HG02763 (cell line): Measurements from ENCODE around the gene TMEM132D.
"Not testable (repeated sequence)": the region's sequence is repeated elsewhere in the genome, so short reads cannot be mapped to it uniquely, and the experiment has no call there.

ENCODE experiments used
- ATAC-seq: cut with Tn5 transposase; IDR thresholded peaks from one replicate; pipeline ENCODE4 v1.9.1; 2021; ENCODE audit warnings: mild to moderate bottlenecking, moderate library complexity; ENCODE audit not compliant: unreplicated experiment

The TMEM132D gene

DNA sequence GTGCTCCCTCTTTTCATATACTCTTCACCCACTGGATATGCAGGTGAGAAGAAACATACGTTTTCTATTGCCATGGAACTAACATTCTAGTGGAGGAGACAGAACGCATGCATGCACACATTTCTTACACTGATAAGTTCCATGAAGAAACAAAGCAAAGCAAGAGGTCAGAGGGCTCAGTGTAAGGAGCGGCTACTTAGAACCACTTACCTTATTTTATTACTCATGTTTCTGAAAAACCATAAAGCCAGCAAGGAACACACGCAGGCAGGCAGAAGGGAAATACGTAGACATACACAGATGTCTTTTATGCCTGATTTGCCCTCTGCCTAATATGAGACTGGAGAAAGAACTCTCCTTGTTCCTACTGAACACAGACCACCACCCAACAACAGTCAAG is 362.9 kb downstream of the TMEM132D start:
- ATAC-seq, result no peak

DNA sequence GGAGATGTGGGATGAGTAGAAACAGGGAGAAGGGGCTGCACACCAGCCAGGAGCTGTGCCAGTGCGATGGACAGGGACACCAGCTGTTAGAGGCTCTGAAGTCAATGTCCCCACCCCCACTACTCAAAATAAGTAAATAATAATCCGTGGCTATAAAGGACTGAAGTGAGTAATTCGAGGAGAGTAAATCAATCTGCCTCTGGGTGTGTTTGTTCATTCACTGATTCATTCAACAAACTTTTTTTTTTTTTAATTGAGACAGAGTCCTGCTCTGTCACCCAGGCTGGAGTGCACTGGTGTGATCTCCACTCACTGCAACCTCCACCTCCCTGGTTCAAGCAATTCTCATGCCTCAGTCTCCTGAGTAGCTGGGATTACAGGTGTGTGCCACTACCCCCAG is 363.6 kb downstream of the TMEM132D start:
- no peak for ATAC-seq

DNA sequence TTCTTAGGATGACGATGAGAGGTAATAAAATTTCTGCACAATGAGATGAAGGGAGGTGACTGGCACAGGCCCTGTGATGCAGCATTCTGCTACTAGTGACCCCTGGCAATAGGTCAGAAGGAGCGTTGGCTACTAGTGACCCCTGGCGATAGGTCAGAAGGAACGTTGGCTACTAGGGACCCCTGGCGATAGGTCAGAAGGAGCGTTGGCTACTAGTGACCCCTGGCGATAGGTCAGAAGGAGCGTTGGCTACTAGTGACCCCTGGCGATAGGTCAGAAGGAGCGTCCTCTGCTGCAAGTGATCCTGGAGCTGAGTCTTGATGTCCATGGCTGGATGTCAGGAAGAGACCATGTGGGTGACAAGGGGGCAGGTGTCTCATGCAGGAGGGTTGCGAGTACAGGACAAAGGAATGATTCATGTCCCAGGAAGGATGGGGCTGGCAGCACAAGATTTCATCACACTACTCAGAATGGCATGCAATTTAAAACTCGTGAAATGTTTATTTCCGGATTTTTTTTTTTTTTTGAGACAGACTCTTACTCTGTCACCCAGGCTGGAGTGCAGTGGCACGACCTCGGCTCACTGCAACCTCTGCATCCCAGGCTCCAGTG is 365.0 kb downstream of the TMEM132D start:
- ATAC-seq, result not testable (repeated sequence)

DNA sequence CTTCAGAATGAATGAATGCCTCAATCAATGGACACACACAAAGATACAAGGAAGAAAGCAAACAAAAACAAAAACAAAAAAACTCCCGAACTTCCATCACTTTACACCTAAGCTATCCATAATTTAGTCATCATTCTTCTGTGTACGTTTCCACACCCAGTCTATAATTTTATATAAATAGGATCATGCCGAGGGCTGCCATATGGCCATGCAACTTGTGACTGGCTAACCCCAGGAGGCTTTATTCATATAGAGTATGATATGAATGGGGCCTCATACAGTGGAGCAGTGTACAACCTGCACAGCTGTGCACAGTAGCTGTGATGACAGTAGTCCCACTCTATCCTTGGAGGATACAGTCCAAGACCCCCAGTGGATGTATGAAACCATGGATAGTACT is 365.7 kb downstream of the TMEM132D start:
- no peak for ATAC-seq

GRCh38 chr12:129534966-129535750 is 368.7 kb downstream of the TMEM132D start:
- no peak for ATAC-seq

DNA sequence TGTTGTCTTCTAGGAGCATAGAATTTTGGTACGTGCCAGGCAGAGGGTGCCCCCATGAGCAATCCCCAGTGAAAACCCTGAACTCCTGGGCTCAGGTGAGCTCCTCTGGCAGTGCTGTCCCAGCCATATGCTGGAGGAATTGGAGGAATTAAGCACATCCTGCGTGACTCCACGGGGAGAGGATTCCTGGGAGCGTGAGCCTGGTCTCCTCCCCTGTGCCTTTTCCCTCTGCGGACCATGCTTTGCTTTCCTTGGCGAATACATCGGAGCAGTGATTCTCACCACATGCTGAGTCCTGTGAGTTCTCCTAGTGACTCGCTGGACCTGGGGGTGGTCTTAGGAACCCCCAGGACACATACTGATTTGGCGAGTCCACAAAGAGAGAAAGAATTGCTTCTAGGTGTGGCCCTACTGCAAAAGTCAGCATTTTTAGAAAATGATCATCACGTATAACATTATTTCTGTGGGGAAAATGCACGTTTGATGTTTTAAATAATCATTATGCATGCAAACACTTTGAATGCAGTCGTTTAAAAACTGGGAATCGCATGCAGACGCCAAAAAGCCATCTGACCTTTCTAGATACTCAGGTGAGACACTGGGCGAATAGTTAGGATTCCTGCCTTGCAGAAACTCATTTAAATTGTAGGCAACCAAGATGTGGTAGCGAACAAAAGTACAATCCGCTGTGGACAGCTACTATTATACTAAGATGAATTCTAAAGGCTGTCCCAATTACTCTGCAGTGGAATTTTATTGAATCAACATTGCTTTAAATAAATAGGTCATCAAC is 370.9 kb downstream of the TMEM132D start:
- ATAC-seq, result no peak

- ATAC-seq, result no peak
Observed at GRCh38 chr12:129532082-129532481, 371.7 kb downstream of the TMEM132D start.

DNA sequence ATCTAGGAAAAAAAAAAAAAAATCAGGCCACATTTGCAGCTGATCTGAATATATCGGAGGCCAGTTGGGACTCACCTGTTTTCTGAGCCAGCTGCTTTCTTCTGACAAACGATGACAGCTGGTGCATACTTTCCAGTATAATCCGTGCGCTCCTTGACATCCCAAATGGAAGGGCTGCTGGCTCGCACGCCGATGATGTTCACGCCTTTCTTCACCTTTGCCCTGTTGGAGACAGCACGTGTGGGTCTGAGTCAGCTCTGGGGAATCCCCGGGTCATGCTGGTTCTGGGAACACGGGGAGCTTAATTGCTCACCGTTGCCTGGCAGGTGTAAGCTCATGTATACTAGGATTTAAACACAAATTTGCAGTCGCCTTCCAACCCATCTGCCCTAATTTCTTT is 372.8 kb downstream of the TMEM132D start:
- ATAC-seq, result no peak

DNA sequence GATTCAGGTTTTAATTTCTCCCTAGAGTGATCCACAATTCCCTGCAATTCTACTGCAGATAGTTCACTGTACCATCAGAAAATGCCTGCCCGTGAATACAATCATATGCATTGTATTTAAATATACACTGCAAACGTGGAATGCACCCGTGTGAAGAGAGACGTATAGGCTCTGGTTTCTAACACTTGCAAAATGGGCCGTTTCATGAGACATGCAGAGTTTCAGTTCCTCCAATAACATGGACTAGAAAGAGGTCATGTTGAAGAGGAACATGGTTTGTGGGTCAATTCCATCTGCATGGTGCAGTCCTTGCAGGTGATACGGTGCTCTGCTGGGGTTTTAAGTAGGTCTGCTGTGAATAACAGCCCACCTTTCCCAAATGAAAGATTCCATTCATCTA is 373.3 kb downstream of the TMEM132D start:
- no peak for ATAC-seq

GRCh38 chr12:129527506-129527905 is 376.3 kb downstream of the TMEM132D start:
- no peak for ATAC-seq

DNA sequence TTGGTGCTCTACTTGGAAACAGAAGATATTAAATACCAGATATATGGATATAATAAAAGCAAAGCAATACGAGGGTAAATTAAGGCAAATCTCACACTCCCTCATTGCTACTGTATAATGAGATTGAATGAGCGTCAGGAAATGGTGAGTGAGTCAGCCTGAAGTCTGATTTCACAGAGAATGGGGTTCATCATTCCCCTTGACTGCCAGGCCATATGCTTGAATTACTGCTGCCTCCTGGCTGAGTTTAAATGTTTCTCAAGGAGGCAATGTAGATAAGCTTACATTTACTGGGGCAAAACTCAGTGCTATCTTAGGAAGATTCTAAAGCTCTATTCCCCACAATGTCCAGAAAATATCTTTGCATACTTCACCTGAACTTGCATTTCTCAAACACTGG is 380.2 kb downstream of the TMEM132D start:
- ATAC-seq, result no peak

DNA sequence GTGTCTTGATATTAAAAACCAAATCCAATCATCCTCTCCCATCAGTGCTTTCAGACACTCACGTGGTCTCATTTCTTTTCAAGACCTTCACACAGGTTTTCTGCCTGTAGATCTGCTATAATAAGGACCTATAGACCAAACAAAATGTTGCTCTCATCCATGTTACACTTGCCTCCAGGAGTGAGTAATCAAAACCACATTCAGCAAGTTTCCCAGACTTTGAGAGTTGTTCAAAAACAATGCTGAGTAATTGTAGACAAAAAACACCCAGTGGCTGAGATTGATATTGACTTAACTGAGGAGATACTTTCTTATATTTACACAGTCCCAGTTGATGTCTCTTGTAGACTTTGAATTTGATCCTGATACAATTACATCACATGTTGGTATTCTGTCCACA is 383.1 kb downstream of the TMEM132D start:
- no peak for ATAC-seq

GRCh38 chr12:129503802-129504201 is 400.0 kb downstream of the TMEM132D start:
- no peak for ATAC-seq

DNA sequence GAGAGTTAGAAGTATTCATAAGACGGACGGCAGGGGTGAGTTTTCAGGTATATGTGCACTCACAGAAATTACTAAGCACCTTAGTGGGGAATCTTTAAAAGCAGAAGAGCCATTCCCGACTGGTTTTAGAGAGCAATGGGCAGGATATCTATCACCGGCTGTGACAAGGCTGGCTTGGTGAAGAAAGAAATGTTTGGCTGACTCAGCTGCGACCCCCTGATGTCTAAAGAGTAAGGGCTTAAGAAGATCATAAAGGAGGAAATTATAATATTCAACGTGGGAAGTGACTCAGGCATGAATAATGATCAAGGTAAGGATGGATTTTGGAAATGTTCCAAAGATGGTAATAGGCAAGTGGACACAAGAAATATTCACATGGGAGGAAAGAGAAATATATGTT is 407.6 kb downstream of the TMEM132D start:
- ATAC-seq, result no peak

DNA sequence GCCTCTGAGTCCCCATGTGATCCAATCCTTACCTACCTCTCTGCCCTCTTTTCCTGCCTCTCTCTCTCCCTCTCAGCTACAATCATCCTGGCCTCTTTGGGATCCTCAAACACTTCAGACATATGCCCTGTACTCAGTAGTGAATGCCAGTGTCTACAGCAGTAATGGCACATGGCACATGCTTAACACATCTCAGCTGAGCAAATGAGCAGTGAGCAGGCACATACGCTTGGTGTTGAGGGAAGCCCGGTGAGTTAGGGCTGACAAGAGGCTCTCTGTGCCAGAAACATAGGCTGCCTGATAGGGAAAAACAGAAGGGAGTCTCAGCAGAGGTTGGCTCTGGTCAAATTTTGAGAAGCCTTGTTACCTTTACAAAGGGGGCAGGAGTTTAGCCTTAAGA is 409.1 kb downstream of the TMEM132D start:
- no peak for ATAC-seq

- no peak for ATAC-seq
Observed at GRCh38 chr12:129494260-129494659, 409.6 kb downstream of the TMEM132D start.

DNA sequence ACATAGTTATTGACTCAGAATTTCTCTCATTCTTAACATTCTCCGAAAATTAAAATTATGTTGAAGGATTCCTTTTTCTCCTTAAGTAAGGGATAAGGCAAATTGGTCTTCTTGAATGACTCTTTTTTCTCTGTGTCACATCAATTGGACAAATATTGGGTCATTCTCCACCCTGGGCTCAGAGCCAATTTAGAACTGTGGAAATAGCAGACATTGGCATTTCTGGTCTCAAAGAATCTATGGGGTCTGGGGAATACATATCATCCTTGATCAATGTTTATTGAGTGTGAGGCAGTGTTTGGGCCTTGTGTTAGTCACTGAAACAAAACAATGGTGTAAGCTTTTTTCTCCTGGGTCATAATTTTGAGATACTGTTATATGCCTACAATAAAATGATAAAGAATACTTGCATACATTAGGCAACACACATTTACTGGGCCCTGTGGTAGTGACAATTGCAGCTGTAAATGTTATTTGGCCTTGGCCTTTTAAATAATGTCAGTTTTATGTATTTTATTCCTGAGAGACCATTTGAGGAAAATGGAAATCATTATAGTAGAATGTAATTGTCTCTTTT is 414.6 kb downstream of the TMEM132D start:
- no peak for ATAC-seq

- ATAC-seq, result no peak
Observed at GRCh38 chr12:129486931-129487330, 416.9 kb downstream of the TMEM132D start.

DNA sequence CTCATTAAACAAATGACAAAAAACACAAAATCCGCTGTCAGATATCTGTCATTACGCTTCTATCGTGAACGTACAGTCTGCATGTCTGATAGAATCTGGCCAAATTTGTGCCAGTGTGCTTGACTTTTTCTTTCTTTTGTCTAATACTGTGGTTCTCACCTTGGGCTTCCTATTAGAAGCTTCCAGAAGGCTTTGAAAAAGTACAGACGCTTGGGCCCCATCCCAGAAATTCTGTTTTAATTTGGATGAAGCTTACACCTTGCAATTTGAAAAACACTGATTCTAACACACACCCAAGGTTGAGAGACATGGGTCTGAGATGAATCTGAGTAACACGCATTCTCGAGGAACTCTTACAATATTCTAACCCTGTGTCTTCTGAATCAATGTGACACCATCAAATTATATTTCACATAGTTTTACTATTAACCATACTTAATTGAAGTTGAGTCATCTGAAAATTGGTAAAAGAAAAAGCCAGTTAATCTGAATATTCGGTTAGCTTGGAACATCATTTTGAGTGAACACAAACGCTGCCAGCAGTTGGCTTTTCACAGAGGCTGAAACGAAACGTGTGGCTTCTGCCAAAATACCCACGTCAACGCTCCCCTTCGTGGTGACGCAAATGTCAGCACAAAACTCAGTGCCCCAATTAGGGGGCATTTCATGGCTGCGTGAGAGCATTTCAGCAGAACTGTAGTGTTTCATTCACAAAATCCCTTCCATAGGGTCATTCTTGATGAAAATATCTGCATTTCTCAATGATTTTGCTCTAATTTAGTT is 420.5 kb downstream of the TMEM132D start:
- ATAC-seq, result no peak

GRCh38 chr12:129481921-129482320 is 421.9 kb downstream of the TMEM132D start:
- ATAC-seq, result no peak

DNA sequence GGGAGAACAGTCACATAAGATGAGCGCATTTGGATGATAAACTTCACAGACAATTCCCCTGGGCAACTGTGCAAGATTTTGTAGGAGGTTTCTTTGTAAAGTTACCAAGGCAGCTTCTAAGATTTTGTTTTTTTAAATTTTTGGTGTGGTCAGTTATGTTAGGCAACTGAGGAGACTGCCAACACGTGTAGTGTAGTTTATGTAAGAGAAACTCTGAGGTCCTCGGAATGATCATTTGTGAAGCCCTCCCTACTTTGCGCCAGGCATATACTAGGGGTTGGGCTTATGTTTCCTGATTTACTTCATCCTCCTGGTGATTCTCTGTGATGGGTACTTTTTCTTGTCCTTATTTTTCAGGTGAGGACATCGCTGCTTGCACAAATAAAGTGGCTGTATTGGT is 433.6 kb downstream of the TMEM132D start:
- no peak for ATAC-seq
